ENCODE measurements around the gene ZBTB7C.

DNA sequence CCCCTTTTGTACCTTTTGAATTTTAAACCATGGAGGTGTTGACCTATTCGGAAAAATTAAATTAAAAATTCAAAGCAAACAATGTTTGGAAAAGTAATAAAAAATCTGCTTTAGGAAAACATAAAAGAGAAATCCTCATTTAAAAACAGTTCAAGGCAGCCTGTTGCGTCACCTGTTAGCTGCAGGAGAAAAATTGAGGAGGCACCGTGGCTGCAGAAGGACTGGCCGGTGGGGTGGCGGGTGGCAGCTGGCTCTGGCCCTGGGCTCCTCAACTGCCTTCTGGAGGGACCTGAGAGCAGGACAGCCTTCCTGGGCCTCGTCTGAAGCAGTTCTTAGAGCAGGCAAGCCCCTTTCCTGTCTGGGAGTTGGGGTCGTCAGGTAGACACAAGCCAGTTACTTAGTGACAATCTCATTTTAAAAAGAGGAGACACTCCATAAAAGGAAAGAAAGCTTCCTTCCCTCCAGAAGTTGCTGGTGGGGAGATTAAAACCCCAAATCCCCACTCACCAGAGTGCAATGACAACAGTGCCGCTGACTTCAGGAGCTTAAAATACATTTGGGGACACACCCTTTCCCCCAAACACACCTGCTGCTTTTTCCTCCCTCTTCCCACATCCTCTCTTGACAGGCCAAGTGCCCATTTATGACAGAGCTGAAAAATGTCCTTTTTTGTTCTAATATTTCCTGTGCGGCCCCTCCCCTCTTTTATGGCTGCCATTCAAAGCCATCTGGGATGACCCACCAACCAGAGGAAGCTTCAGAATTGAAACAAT, 9.7 kb downstream of the ZBTB7C start:
- TF ChIP-seq, protein P1, sequence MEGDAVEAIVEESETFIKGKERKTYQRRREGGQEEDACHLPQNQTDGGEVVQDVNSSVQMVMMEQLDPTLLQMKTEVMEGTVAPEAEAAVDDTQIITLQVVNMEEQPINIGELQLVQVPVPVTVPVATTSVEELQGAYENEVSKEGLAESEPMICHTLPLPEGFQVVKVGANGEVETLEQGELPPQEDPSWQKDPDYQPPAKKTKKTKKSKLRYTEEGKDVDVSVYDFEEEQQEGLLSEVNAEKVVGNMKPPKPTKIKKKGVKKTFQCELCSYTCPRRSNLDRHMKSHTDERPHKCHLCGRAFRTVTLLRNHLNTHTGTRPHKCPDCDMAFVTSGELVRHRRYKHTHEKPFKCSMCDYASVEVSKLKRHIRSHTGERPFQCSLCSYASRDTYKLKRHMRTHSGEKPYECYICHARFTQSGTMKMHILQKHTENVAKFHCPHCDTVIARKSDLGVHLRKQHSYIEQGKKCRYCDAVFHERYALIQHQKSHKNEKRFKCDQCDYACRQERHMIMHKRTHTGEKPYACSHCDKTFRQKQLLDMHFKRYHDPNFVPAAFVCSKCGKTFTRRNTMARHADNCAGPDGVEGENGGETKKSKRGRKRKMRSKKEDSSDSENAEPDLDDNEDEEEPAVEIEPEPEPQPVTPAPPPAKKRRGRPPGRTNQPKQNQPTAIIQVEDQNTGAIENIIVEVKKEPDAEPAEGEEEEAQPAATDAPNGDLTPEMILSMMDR (IDR thresholded peaks at IDR 0.05) = no peak
- TF ChIP-seq EZH2 (IDR thresholded peaks at IDR 0.05; ENCODE audit: borderline replicate concordance, insufficient read depth, low read depth, low read length, poor library complexity, severe bottlenecking) = no peak

All from B cell (primary cell).